HG03025 (cell line): ENCODE data around the gene LBP.

Source experiments
- ATAC-seq: cut with Tn5 transposase; IDR thresholded peaks from one replicate; pipeline ENCODE4 v1.9.1; 2021; ENCODE audit warnings: mild to moderate bottlenecking, moderate library complexity; ENCODE audit not compliant: unreplicated experiment, low FRiP score

LBP gene

DNA sequence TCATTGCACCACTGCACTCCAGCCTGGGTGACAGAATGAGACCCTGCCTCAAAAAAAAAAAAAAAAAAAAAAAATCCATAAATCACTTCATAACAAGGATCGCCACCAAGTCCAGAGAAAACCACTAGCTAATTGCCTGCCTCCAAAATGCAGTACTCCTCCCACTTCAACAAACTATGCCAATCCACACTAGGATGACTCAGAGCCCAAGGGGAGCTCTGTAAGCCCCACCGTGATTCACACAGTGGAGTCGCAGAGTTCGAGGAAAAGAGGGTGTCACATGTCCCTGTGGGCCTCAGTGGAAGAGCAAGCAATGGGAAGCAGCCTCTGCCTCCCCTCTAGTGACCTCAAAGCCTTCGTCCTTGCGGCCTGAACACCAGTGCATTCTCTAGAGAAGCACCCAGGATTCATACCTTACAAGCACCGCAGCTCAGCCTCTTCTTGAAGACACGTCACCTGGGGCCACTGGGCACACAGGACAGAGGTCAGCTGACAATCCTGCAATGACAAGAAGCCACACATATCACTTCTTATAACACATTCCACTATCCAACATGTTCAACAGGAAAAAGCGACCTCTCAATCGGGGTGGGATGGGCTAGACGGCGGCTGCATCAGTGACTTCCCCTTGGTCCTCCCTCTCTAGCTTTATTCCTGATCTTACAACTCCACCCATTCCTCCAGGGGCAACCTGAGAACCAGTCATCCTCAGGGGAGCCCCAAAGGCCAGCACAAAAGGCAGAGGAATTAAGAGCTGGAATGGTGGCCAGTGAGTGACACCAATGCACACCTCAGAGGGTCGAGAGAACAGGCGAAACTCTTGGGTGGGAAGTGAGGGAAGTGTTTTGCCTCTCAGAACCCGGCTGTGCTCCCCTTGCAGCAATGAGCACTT lies 80.0 kb downstream of the LBP start:
- ATAC-seq: no peak
